Middle frontal gyrus (tissue), 1 donor: Measurements from ENCODE around the gene ERG.
A peak's percentile ranks its signal among the peaks of the same experiment; 100 is the strongest.

Experiments
- DNase-seq: peaks from one replicate; pipeline ENCODE4 v3.0.0-alpha.2; 2015; ENCODE audit warnings: low spot score; ENCODE audit errors: extremely low spot score

The ERG gene

GRCh38 chr21:38359090-38359489 is 139.2 kb downstream of the ERG start:
- no peak for DNase-seq

GRCh38 chr21:38358666-38359065 is 139.6 kb downstream of the ERG start:
- no peak for DNase-seq

GRCh38 chr21:38358098-38358497 is 140.2 kb downstream of the ERG start:
- DNase-seq, result no peak

- DNase-seq, result no peak
Observed at GRCh38 chr21:38356883-38357625, 141.2 kb downstream of the ERG start.

- peak; percentile 18 for DNase-seq
Observed at GRCh38 chr21:38355992-38356781, 142.1 kb downstream of the ERG start.

GRCh38 chr21:38355353-38355752 is 142.9 kb downstream of the ERG start:
- DNase-seq, result no peak

GRCh38 chr21:38354746-38355145 is 143.5 kb downstream of the ERG start:
- no peak for DNase-seq

GRCh38 chr21:38354231-38354630 is 144.0 kb downstream of the ERG start:
- DNase-seq, result no peak

GRCh38 chr21:38352536-38353219 is 145.6 kb downstream of the ERG start:
- DNase-seq, result no peak

GRCh38 chr21:38351961-38352521 is 146.2 kb downstream of the ERG start:
- no peak for DNase-seq

GRCh38 chr21:38351176-38351959 is 146.9 kb downstream of the ERG start:
- no peak for DNase-seq

- no peak for DNase-seq
Observed at GRCh38 chr21:38350684-38351083, 147.6 kb downstream of the ERG start.

GRCh38 chr21:38349977-38350376 is 148.3 kb downstream of the ERG start:
- DNase-seq, result no peak

- no peak for DNase-seq
Observed at GRCh38 chr21:38349111-38349746, 149.0 kb downstream of the ERG start.

GRCh38 chr21:38346286-38346685 is 152.0 kb downstream of the ERG start:
- no peak for DNase-seq

- no peak for DNase-seq
Observed at GRCh38 chr21:38343691-38344090, 154.6 kb downstream of the ERG start.

- no peak for DNase-seq
Observed at GRCh38 chr21:38342739-38343138, 155.5 kb downstream of the ERG start.

GRCh38 chr21:38341546-38342012 is 156.7 kb downstream of the ERG start:
- DNase-seq, result no peak

GRCh38 chr21:38340131-38340530 is 158.1 kb downstream of the ERG start:
- DNase-seq, result no peak

GRCh38 chr21:38337793-38338192 is 160.5 kb downstream of the ERG start:
- DNase-seq, result no peak
